ENCODE results near the gene SPRED1.

GRCh38 chr15:38224486-38224885, 28.1 kb upstream of the SPRED1 start:
- TF ChIP-seq POLR2AphosphoS5 (IDR thresholded peaks at IDR 0.05; ENCODE audit: low read depth) (no peak), CTCF (conservative IDR thresholded peaks at IDR 0.05; ENCODE audit: low read depth in 2 of 2) (no peak), REST (IDR thresholded peaks at IDR 0.05; ENCODE audit: unreplicated experiment) (no peak), EZH2phosphoT487 (IDR thresholded peaks at IDR 0.05; ENCODE audit: unreplicated experiment) (no peak), EZH2 (IDR thresholded peaks at IDR 0.05; ENCODE audit: low read depth, unreplicated experiment) (no peak), JUNB (IDR thresholded peaks at IDR 0.05; ENCODE audit: unreplicated experiment) (no peak), NANOG (IDR thresholded peaks at IDR 0.05; ENCODE audit: borderline replicate concordance) (no peak), ZNF331 (CRISPR knock-in tag; IDR thresholded peaks at IDR 0.05; ENCODE audit: low read depth) (no peak), ZNF114 (CRISPR knock-in tag; IDR thresholded peaks at IDR 0.05) (no peak), CREB1 (CRISPR knock-in tag; IDR thresholded peaks at IDR 0.05; ENCODE audit: low read depth) (no peak), ETS1 (IDR thresholded peaks at IDR 0.05) (no peak), ZNF462 (CRISPR knock-in tag; IDR thresholded peaks at IDR 0.05) (no peak), STAT1 (IDR thresholded peaks at IDR 0.05; ENCODE audit: unreplicated experiment) (no peak)

All from GM23338 (cell line).